SU-DHL-6 (cell line): ENCODE results near the gene CCER1.

Experiments
- EZH2phosphoT487 ChIP-seq: fragments of 200-600 bp; sonication (generic), shearing (Covaris generic); conservative IDR thresholded peaks from 2 replicates; pipeline ENCODE4 v1.6.1; 2018; ENCODE audit warnings: mild to moderate bottlenecking, antibody characterized with exemption, low read length, moderate library complexity, mixed read lengths
- TF ChIP-seq, protein P1 (sequence below): fragments of 200-600 bp; sonication (generic); IDR thresholded peaks from one replicate; pipeline ENCODE4 v1.5.1; 2017; ENCODE audit warnings: antibody characterized with exemption, mild to moderate bottlenecking, low read length, moderate library complexity; ENCODE audit not compliant: insufficient read depth, poor library complexity, severe bottlenecking

DNA sequence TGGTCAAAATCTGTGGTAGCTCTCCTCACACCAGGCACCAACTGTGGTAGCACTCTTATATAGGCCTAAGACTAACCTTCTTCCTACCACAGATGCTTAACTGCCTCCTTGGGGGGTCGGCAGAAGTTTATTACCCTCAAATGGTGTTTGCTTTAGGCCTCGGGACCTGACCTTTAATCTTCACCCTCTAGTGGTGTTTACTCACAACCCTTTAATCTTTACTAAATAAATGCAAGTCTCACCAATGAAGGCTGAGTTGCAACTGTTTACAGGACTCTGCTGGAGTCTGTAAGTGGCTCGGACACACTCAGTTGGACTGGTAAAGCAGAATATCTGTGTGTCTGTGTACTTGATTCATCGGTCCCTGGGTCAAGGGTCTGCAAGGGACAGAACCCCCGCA, 29.4 kb downstream of the CCER1 start:
- TF ChIP-seq, protein P1, sequence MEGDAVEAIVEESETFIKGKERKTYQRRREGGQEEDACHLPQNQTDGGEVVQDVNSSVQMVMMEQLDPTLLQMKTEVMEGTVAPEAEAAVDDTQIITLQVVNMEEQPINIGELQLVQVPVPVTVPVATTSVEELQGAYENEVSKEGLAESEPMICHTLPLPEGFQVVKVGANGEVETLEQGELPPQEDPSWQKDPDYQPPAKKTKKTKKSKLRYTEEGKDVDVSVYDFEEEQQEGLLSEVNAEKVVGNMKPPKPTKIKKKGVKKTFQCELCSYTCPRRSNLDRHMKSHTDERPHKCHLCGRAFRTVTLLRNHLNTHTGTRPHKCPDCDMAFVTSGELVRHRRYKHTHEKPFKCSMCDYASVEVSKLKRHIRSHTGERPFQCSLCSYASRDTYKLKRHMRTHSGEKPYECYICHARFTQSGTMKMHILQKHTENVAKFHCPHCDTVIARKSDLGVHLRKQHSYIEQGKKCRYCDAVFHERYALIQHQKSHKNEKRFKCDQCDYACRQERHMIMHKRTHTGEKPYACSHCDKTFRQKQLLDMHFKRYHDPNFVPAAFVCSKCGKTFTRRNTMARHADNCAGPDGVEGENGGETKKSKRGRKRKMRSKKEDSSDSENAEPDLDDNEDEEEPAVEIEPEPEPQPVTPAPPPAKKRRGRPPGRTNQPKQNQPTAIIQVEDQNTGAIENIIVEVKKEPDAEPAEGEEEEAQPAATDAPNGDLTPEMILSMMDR: no peak
- no peak for TF ChIP-seq EZH2phosphoT487
